RWPE2 (cell line): ENCODE results near the gene LIMS2.

Source experiments
- ATAC-seq: fragments of 200-7000 bp; cut with Tn5 transposase; 3 replicates; pipeline ENCODE4 v1.9.1; 2021; ENCODE audit warnings: low read depth
- DNase-seq: peaks from one replicate; pipeline ENCODE4 v3.0.0-alpha.2; 2020; ENCODE audit warnings: low spot score
- H3K27ac ChIP-seq: fragments of 450-650 bp; 2 replicates; pipeline ENCODE4 v1.5.1; 2017; ENCODE audit warnings: mild to moderate bottlenecking; ENCODE audit not compliant: poor library complexity, severe bottlenecking
- H3K27me3 ChIP-seq: fragments of 250-450 bp; sonication (Bioruptor Pico); 2 replicates; pipeline ENCODE4 v1.5.1; 2021; ENCODE audit warnings: mild to moderate bottlenecking, moderate library complexity; ENCODE audit not compliant: insufficient read depth, poor library complexity, severe bottlenecking
- H3K36me3 ChIP-seq: fragments of 250-450 bp; sonication (Bioruptor Pico); 2 replicates; pipeline ENCODE4 v1.5.1; 2020; ENCODE audit warnings: low read depth, mild to moderate bottlenecking, moderate library complexity
- H3K4me1 ChIP-seq: fragments of 250-450 bp; sonication (Bioruptor Pico); 2 replicates; pipeline ENCODE4 v1.5.1; 2021; ENCODE audit warnings: mild to moderate bottlenecking, moderate library complexity; ENCODE audit not compliant: insufficient read depth, poor library complexity, severe bottlenecking
- H3K4me3 ChIP-seq: fragments of 250-450 bp; sonication (Bioruptor Pico); 2 replicates; pipeline ENCODE4 v1.5.1; 2021; ENCODE audit warnings: mild to moderate bottlenecking, moderate library complexity; ENCODE audit not compliant: severe bottlenecking
- H3K9me3 ChIP-seq: fragments of 250-450 bp; sonication (Bioruptor Pico); 2 replicates; pipeline ENCODE4 v1.5.1; 2021; ENCODE audit warnings: mild to moderate bottlenecking, moderate library complexity; ENCODE audit not compliant: severe bottlenecking
- TF ChIP-seq, protein P1 (sequence below): fragments of 450-650 bp; IDR thresholded peaks from one replicate; pipeline ENCODE4 v1.5.1; 2017; ENCODE audit warnings: mild to moderate bottlenecking, moderate library complexity; ENCODE audit not compliant: poor library complexity, severe bottlenecking

LIMS2 gene

DNA sequence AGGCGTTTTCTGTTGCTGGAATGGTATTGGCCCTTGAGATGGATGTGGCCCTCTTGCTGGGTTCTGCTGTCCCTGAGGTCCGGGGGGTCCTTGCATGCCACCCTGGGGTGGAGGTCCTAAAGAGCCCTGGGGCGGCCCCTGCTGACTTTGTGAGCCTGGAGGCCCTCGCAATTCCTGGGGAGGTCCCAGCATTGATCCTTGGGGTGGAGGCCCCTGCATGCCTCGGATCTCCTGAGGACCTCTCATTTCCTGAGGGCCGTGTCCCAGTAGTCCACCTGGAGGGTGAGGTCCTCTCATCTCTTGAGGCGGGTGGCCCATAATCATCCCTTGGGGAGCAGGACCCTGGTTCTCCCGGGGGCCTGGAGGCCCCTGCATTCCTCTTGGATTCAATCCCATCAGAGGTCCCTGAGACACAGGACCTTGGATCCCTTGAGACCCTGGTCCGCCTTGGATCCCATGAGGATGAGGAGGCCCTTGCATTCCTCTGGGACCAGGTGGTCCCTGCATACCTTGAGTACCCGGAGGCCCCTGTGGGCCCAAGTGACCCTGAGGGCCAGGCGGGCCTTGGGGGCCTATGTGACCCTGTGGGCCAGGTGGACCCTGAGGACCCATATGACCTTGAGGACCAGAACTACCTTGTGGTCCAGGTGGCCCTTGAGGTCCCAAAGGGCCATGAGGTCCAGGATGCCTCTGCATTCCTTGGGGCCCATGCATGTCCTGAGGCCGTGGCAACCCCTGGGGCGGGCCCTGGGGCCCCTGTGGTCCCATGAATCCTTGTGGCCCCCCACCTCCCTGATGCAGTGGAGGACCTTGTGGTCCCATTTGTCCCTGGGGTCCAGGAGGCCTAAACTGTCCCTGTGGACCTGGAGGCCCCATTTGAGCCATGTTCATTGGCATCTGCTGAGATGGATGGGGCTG lies 44.2 kb upstream of the LIMS2 start:
- DNase-seq = no peak
- ATAC-seq = no peak
- Histone ChIP-seq H3K27me3 (no peaks in the 10 kb centered on the region), H3K9me3 (no peaks in the 10 kb centered on the region), H3K27ac (no peak overlapping the region), H3K4me1 (peaks cover 18% of the 10 kb centered on the region), H3K36me3 (peaks cover 80% of the 10 kb centered on the region), H3K4me3 (no peak overlapping the region)
- TF ChIP-seq, protein P1, sequence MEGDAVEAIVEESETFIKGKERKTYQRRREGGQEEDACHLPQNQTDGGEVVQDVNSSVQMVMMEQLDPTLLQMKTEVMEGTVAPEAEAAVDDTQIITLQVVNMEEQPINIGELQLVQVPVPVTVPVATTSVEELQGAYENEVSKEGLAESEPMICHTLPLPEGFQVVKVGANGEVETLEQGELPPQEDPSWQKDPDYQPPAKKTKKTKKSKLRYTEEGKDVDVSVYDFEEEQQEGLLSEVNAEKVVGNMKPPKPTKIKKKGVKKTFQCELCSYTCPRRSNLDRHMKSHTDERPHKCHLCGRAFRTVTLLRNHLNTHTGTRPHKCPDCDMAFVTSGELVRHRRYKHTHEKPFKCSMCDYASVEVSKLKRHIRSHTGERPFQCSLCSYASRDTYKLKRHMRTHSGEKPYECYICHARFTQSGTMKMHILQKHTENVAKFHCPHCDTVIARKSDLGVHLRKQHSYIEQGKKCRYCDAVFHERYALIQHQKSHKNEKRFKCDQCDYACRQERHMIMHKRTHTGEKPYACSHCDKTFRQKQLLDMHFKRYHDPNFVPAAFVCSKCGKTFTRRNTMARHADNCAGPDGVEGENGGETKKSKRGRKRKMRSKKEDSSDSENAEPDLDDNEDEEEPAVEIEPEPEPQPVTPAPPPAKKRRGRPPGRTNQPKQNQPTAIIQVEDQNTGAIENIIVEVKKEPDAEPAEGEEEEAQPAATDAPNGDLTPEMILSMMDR = no peak

DNA sequence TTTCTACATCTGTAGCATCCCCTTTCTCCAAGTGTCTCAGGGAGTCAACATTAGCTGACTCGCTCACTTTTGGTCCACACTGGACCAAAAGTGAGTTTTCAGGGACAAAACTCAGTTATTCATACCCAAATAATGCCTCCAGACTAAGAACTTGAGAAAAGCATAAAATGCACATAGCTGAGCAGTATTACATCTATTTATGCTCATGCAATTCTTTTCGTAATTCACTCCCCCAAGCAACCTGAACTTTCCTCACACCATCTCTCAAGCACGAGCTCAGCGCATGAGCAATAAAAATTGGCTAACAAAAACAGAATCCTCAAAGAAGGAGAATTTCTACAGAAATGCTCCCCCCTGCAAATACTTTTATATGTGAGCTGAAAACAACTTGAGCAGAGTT lies 42.9 kb upstream of the LIMS2 start:
- TF ChIP-seq, protein P1 = no peak
- no peak overlapping the region for H3K4me3 ChIP-seq
- H3K9me3 ChIP-seq = no peaks in the 10 kb centered on the region
- H3K27ac ChIP-seq = no peak overlapping the region
- ATAC-seq (no peak), DNase-seq (no peak)
- H3K36me3 ChIP-seq = peaks cover 67% of the 10 kb centered on the region
- H3K4me1 ChIP-seq = peaks cover 18% of the 10 kb centered on the region
- H3K27me3 ChIP-seq = no peaks in the 10 kb centered on the region

DNA sequence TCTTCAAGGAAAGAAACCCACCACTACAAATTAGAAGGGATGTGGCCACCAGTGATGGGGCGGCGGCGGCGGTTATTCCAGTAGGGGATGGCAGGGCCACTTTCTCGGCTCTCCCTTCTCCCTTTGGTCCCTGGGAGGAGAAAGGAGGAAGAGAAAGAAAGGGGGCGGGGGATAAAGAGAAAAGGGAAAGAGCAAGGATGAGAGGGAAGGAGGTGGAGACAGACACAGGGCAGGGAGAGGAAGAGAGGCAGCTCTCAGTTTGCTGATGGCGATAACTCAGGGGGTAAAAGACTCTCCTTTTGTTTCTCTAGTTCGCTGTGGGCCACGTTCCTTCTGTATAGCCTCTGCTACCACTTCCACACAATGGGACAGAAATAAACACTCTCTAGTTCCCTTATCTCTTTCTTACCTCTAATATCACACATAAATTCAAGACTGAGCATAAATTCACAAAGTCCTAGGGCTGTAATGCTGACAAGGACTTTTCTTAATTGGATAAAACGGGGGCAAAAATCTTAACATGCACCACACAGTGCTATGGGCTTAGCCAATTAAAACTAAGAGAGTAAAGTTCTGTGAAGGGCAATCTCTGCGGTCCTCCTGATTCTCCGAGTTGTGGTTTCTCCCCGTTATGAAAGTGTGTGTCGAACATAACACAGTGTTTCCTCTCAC lies 40.6 kb upstream of the LIMS2 start:
- no peak overlapping the region for H3K4me3 ChIP-seq
- no peak for DNase-seq
- no peaks in the 10 kb centered on the region for H3K4me1 ChIP-seq
- TF ChIP-seq, protein P1 = no peak
- ATAC-seq = no peak
- peaks cover 50% of the 10 kb centered on the region for H3K36me3 ChIP-seq
- H3K27me3 ChIP-seq = no peaks in the 10 kb centered on the region
- no peaks in the 10 kb centered on the region for H3K9me3 ChIP-seq
- no peak overlapping the region for H3K27ac ChIP-seq

- DNase-seq (no peak), ATAC-seq (no peak)
- H3K36me3 ChIP-seq = peaks cover 36% of the 10 kb centered on the region
These were observed 38.2 kb upstream of the LIMS2 start for GRCh38 chr2:127713562-127713961.

More at GRCh38 chr2:127713562-127713961, 38.2 kb upstream of the LIMS2 start:
- no peaks in the 10 kb centered on the region for H3K4me1 ChIP-seq
- H3K9me3 ChIP-seq = no peaks in the 10 kb centered on the region
- no peak overlapping the region for H3K4me3 ChIP-seq
- TF ChIP-seq, protein P1 = no peak
- no peak overlapping the region for H3K27ac ChIP-seq
- H3K27me3 ChIP-seq = no peaks in the 10 kb centered on the region
